H1 (cell line): ENCODE data around the gene RHO. TPM values are rescaled to one million over a fixed set of nuclear protein-coding genes. Genes with fewer than 3 reads are reported as not detected.
A peak's percentile ranks its signal among the peaks of the same experiment; 100 is the strongest.

Source experiments
- CTCF ChIA-PET: fragments of 300-600 bp; sonication (Branson Sonifier 250); formaldehyde crosslinking; loops from one replicate; lab custom pipeline; 2021; ENCODE audit not compliant: partially characterized antibody; lab: Charles Lee
- POLR2A ChIA-PET: fragments of 300-600 bp; sonication (Branson Sonifier 250); formaldehyde crosslinking; loops from one replicate; lab custom pipeline; 2021; ENCODE audit warnings: inconsistent platforms; ENCODE audit not compliant: partially characterized antibody; lab: Charles Lee
- DNase-seq, 2 experiments: peaks; one replicate each; pipeline versions ENCODE4 v3.0.0 to v3.0.0-alpha.2; 2010 to 2022; ENCODE audit warnings: low spot score in 2 of 2, low read depth in 1 of 2, mixed read lengths in 1 of 2
- FAIRE-seq: peaks from 2 replicates; lab custom pipeline; 2011; peaks lifted over from hg19 to GRCh38; lab: Jason Lieb, UNC
- H2AFZ ChIP-seq: 2 replicates; pipeline ENCODE4 v1.8.1; 2012; ENCODE audit warnings: low read length, inconsistent platforms
- H2AK5ac ChIP-seq: 2 replicates; pipeline ENCODE4 v1.6.1; 2013; ENCODE audit warnings: low read depth, low read length
- H2BK120ac ChIP-seq: replicated peaks from 2 replicates; pipeline ENCODE3; 2013; ENCODE audit warnings: low read depth, low read length, inconsistent platforms
- H2BK12ac ChIP-seq: 2 replicates; pipeline ENCODE4 v1.6.1; 2013; ENCODE audit warnings: low read depth, low read length
- H2BK15ac ChIP-seq: 2 replicates; pipeline ENCODE4 v1.6.1; 2013; ENCODE audit warnings: low read length
- H2BK20ac ChIP-seq: 2 replicates; pipeline ENCODE4 v1.6.1; 2013; ENCODE audit warnings: low read length
- H2BK5ac ChIP-seq: 2 replicates; pipeline ENCODE4 v1.6.1; 2013; ENCODE audit warnings: low read depth, low read length
- H3K14ac ChIP-seq: 2 replicates; pipeline ENCODE4 v1.6.1; 2013; ENCODE audit warnings: inconsistent platforms; ENCODE audit not compliant: insufficient read length
- H3K18ac ChIP-seq: 2 replicates; pipeline ENCODE4 v1.6.1; 2013; ENCODE audit warnings: low read length; ENCODE audit errors: extremely low read depth
- H3K23ac ChIP-seq: 2 replicates; pipeline ENCODE4 v1.6.1; 2013; ENCODE audit warnings: inconsistent platforms; ENCODE audit not compliant: insufficient read length
- H3K23me2 ChIP-seq: 2 replicates; pipeline ENCODE4 v1.6.1; 2013; ENCODE audit warnings: low read depth, low read length
- H3K27ac ChIP-seq: 2 replicates; pipeline ENCODE4 v1.6.1; 2011; ENCODE audit warnings: low read depth, low read length, inconsistent platforms
- H3K27me3 ChIP-seq, 4 experiments: replicated peaks in 1 of 4; 1 replicate in 1 of 4; 2 replicates in 3 of 4; pipeline versions ENCODE4 v1.6.1 to v1.8.1; 2011 to 2013; ENCODE audit warnings: low read length in 3 of 4, mild to moderate bottlenecking in 3 of 4, inconsistent platforms in 2 of 4, mixed read lengths in 2 of 4, moderate library complexity in 1 of 4; ENCODE audit not compliant: control insufficient read depth in 3 of 4, insufficient read depth in 3 of 4; ENCODE audit errors: extremely low read depth in 1 of 4
- H3K36me3 ChIP-seq, 4 experiments: 2 replicates each; pipeline versions ENCODE4 v1.6.1 to v1.8.1; 2011 to 2013; ENCODE audit warnings: mild to moderate bottlenecking in 4 of 4, low read length in 3 of 4, moderate library complexity in 2 of 4, control low read depth in 1 of 4, inconsistent platforms in 1 of 4; ENCODE audit not compliant: insufficient read depth in 4 of 4, control insufficient read depth in 2 of 4
- H3K4ac ChIP-seq: replicated peaks from 2 replicates; pipeline ENCODE3; 2013; ENCODE audit warnings: low read length, low read depth, mixed read lengths, inconsistent platforms; ENCODE audit not compliant: insufficient read length
- H3K4me1 ChIP-seq, 4 experiments: replicated peaks in 1 of 4; 1 replicate in 1 of 4; 2 replicates in 3 of 4; pipeline versions ENCODE4 v1.6.1 to v1.8.1; 2011 to 2013; ENCODE audit warnings: low read length in 3 of 4, inconsistent platforms in 2 of 4, mixed read lengths in 1 of 4; ENCODE audit not compliant: insufficient read depth in 4 of 4, control insufficient read depth in 3 of 4
- H3K4me2 ChIP-seq, 2 experiments: 2 replicates each; pipeline versions ENCODE4 v1.6.1 to v1.8.1; 2011 to 2013; ENCODE audit warnings: low read depth in 2 of 2, low read length in 2 of 2, control low read depth in 1 of 2, inconsistent platforms in 1 of 2, mild to moderate bottlenecking in 1 of 2; ENCODE audit not compliant: insufficient read depth in 1 of 2
- H3K4me3 ChIP-seq, 4 experiments: fragments of 200-600, 300-600 bp in 1 of 4; sonication (generic), shearing (Covaris generic), sonication (Bioruptor Twin) in 1 of 4; 2 replicates each; pipeline versions ENCODE4 v1.5.1 to v1.8.1; 2011 to 2016; ENCODE audit warnings: low read length in 4 of 4, low read depth in 3 of 4, control low read depth in 2 of 4, inconsistent platforms in 2 of 4, mild to moderate bottlenecking in 2 of 4, mixed read lengths in 1 of 4, moderate library complexity in 1 of 4; ENCODE audit not compliant: insufficient read depth in 2 of 4; ENCODE audit errors: extremely low read depth in 1 of 4
- H3K56ac ChIP-seq: replicated peaks from 2 replicates; pipeline ENCODE3; 2013; ENCODE audit warnings: low read depth, mild to moderate bottlenecking, mixed read lengths, low read length, inconsistent platforms; ENCODE audit not compliant: insufficient read length
- H3K79me1 ChIP-seq: 2 replicates; pipeline ENCODE4 v1.6.1; 2013; ENCODE audit warnings: low read depth, low read length, control low read depth
- H3K79me2 ChIP-seq, 2 experiments: 2 replicates each; pipeline versions ENCODE4 v1.6.1 to v1.8.1; 2012 to 2013; ENCODE audit warnings: low read length in 2 of 2, mild to moderate bottlenecking in 2 of 2, inconsistent platforms in 1 of 2; ENCODE audit not compliant: insufficient read depth in 2 of 2, control insufficient read depth in 1 of 2
- H3K9ac ChIP-seq, 4 experiments: replicated peaks in 1 of 4; 1 replicate in 1 of 4; 2 replicates in 3 of 4; pipeline versions ENCODE4 v1.6.1 to v1.8.1; 2011 to 2013; ENCODE audit warnings: low read depth in 3 of 4, low read length in 3 of 4, control low read depth in 2 of 4, mild to moderate bottlenecking in 2 of 4, moderate library complexity in 2 of 4, inconsistent platforms in 1 of 4; ENCODE audit errors: extremely low read depth in 1 of 4
- H3K9me3 ChIP-seq, 2 experiments: 2 replicates each; pipeline versions ENCODE4 v1.6.1 to v1.8.1; 2012 to 2013; ENCODE audit warnings: mild to moderate bottlenecking in 2 of 2, moderate library complexity in 2 of 2, control low read depth in 1 of 2, inconsistent platforms in 1 of 2, low read depth in 1 of 2, low read length in 1 of 2, mixed read lengths in 1 of 2; ENCODE audit not compliant: insufficient read depth in 2 of 2
- H4K20me1 ChIP-seq, 2 experiments: replicated peaks in 1 of 2; 2 replicates each; pipeline versions ENCODE3 to v1.8.1; 2011 to 2013; ENCODE audit warnings: inconsistent platforms in 2 of 2, low read length in 2 of 2, mild to moderate bottlenecking in 1 of 2; ENCODE audit not compliant: insufficient read depth in 2 of 2, control insufficient read depth in 1 of 2
- H4K5ac ChIP-seq: 2 replicates; pipeline ENCODE4 v1.6.1; 2013; ENCODE audit warnings: low read length, low read depth, mixed read lengths, inconsistent platforms; ENCODE audit not compliant: insufficient read length
- H4K8ac ChIP-seq: 2 replicates; pipeline ENCODE4 v1.8.0; 2013; ENCODE audit warnings: mild to moderate bottlenecking, moderate library complexity, low read length, inconsistent platforms; ENCODE audit not compliant: insufficient read depth; ENCODE audit errors: extremely low read depth
- H4K91ac ChIP-seq: replicated peaks from 2 replicates; pipeline ENCODE3; 2013; ENCODE audit warnings: low read length, mixed read lengths, inconsistent platforms; ENCODE audit not compliant: insufficient read length
- BCL11A ChIP-seq, 2 experiments: IDR thresholded peaks; one replicate each; pipeline ENCODE4 v1.6.1; 2011; ENCODE audit warnings: low read depth in 2 of 2, low read length in 2 of 2, mild to moderate bottlenecking in 2 of 2
- CEBPB ChIP-seq: IDR thresholded peaks from 2 replicates; pipeline ENCODE4 v1.6.1; 2012; ENCODE audit warnings: low read depth, low read length
- GABPA ChIP-seq: IDR thresholded peaks from 2 replicates; pipeline ENCODE4 v1.6.1; 2011; ENCODE audit warnings: mild to moderate bottlenecking, low read length, moderate library complexity, borderline replicate concordance; ENCODE audit not compliant: insufficient read depth
- JUND ChIP-seq: IDR thresholded peaks from 2 replicates; pipeline ENCODE4 v1.6.1; 2011; ENCODE audit warnings: mild to moderate bottlenecking, improper control_type of control experiment, low read length
- KDM4A ChIP-seq: IDR thresholded peaks from one replicate; pipeline ENCODE4 v1.7.1; 2012; ENCODE audit warnings: low read depth, mild to moderate bottlenecking, moderate library complexity, low read length, inconsistent platforms; ENCODE audit not compliant: severe bottlenecking
- RAD21 ChIP-seq, 2 experiments: IDR thresholded peaks in 1 of 2; conservative IDR thresholded peaks in 1 of 2; 2 replicates each; pipeline ENCODE4 v1.6.1; 2011; ENCODE audit warnings: low read depth in 2 of 2, low read length in 2 of 2, improper control_type of control experiment in 1 of 2, inconsistent platforms in 1 of 2, mild to moderate bottlenecking in 1 of 2, moderate library complexity in 1 of 2
- SRF ChIP-seq: IDR thresholded peaks from 2 replicates; pipeline ENCODE4 v1.6.1; 2011; ENCODE audit warnings: mild to moderate bottlenecking, low read depth, low read length, moderate library complexity
- TAF1 ChIP-seq: IDR thresholded peaks from 2 replicates; pipeline ENCODE4 v1.6.1; 2011; ENCODE audit warnings: mild to moderate bottlenecking, low read depth, low read length
- WGBS, 2 experiments: shearing (Covaris generic) in 1 of 2; methylation state at CpG; one replicate each; pipeline versions ENCODE4 v1.1.6 to v1.1.7; 2013 to 2015; ENCODE audit warnings: low lambda C conversion rate in 2 of 2, mixed read lengths in 2 of 2, inconsistent platforms in 1 of 2, low coverage in 1 of 2, missing lambda C conversion rate in 1 of 2; ENCODE audit not compliant: insufficient replicate concordance in 2 of 2, insufficient coverage in 1 of 2, insufficient read length in 1 of 2; ENCODE audit errors: extremely low coverage in 1 of 2, missing lambda C conversion rate in 1 of 2; 5-methylcytosine and 5-hydroxymethylcytosine counted together
- polyA plus RNA-seq, 7 experiments: library from polyadenylated mRNA; depleted of rRNA in 3 of 7; stranded (reverse) in 5 of 7; unstranded in 2 of 7; fragments of >200 nt in 5 of 7; fragments of 200-250 nt in 2 of 7; gene quantifications; 1 replicate in 5 of 7; 2 replicates in 1 of 7; 4 replicates in 1 of 7; pipeline versions ENCODE4 v1.2.1 to v1.2.3, GENCODE V29; 2011 to 2013; ENCODE audit warnings: missing spikeins in 2 of 7, mixed read lengths in 2 of 7
- total RNA-seq: library from RNA; stranded (reverse); fragmentation: NEBNext Ultra II Directional; extraction: Animal tissue kit (Norgen Biotek cat#: 25700); gene quantifications from 2 replicates; pipeline ENCODE4 v1.2.1, GENCODE V29; 2021
- TF ChIP-seq, protein P1 (sequence below): IDR thresholded peaks from 2 replicates; pipeline ENCODE4 v1.6.1; 2011; ENCODE audit warnings: low read length, improper control_type of control experiment
- TF ChIP-seq, protein P2 (sequence below), 3 experiments: IDR thresholded peaks; 1 replicate in 2 of 3; 2 replicates in 1 of 3; pipeline versions ENCODE4 v1.5.1 to v1.6.1; 2011; ENCODE audit warnings: low read length in 3 of 3, mild to moderate bottlenecking in 3 of 3, inconsistent platforms in 2 of 3, low read depth in 1 of 3, moderate library complexity in 1 of 3; ENCODE audit not compliant: insufficient read depth in 1 of 3; ENCODE audit errors: control extremely low read depth in 1 of 3

Gene RHO
- total and polyA plus RNA-seq, 2 of the 8 experiments (the other 6 are each of a cell fraction or from before 2014, with no cell fraction given): not detected

DNA sequence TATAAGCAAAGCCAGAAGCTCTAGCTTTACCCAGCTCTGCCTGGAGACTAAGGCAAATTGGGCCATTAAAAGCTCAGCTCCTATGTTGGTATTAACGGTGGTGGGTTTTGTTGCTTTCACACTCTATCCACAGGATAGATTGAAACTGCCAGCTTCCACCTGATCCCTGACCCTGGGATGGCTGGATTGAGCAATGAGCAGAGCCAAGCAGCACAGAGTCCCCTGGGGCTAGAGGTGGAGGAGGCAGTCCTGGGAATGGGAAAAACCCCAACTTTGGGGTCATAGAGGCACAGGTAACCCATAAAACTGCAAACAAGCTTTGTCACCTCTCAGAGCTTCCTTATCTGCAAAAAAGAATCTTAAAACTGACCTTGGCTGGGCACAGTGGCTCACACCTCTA, 6.6 kb downstream of the RHO start:
- Histone ChIP-seq H2AK5ac (no peak overlapping the region), H3K27me3 (no peaks in the 10 kb centered on the region), H2AFZ (no peak overlapping the region), H4K5ac (no peak overlapping the region), H3K27ac (no peak overlapping the region), H3K4me3 (no peak overlapping the region), H2BK5ac (no peak overlapping the region), H3K36me3 (no peaks in the 10 kb centered on the region), H3K14ac (no peak overlapping the region), H2BK12ac (no peak overlapping the region), H3K9me3 (no peaks in the 10 kb centered on the region), H3K56ac (no peak overlapping the region), H2BK120ac (peak overlapping the region; percentile 6), H3K18ac (no peak overlapping the region)
- CTCF ChIA-PET: interaction anchor here (0.6 to 1.8 kb wide), 8 partner anchors 9 to 191 kb away, joined by 3 to 7 read pairs (median 4); no protein-coding TSS in a partner anchor
- FAIRE-seq: no peak
- WGBS, 2 experiments: 86% methylated on average over 1 of the region's 1 CpG; no CpG with 5 or more reads in 1 of the 2 experiments
- no peak for DNase-seq
- no peak for TF ChIP-seq RAD21 (IDR thresholded peaks at IDR 0.05 in 1 of 2, conservative IDR thresholded peaks at IDR 0.05 in 1 of 2; ENCODE audit: low read depth in 2 of 2, low read length in 2 of 2)
- no peak for TF ChIP-seq JUND
- TF ChIP-seq CEBPB: no peak
- TF ChIP-seq, protein P1, sequence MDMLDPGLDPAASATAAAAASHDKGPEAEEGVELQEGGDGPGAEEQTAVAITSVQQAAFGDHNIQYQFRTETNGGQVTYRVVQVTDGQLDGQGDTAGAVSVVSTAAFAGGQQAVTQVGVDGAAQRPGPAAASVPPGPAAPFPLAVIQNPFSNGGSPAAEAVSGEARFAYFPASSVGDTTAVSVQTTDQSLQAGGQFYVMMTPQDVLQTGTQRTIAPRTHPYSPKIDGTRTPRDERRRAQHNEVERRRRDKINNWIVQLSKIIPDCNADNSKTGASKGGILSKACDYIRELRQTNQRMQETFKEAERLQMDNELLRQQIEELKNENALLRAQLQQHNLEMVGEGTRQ: no peak
- TF ChIP-seq BCL11A (IDR thresholded peaks at IDR 0.05; ENCODE audit: low read depth in 2 of 2, low read length in 2 of 2): no peak
- TF ChIP-seq KDM4A: no peak
- no peak for TF ChIP-seq TAF1
- no peak for TF ChIP-seq GABPA
- TF ChIP-seq, protein P2, sequence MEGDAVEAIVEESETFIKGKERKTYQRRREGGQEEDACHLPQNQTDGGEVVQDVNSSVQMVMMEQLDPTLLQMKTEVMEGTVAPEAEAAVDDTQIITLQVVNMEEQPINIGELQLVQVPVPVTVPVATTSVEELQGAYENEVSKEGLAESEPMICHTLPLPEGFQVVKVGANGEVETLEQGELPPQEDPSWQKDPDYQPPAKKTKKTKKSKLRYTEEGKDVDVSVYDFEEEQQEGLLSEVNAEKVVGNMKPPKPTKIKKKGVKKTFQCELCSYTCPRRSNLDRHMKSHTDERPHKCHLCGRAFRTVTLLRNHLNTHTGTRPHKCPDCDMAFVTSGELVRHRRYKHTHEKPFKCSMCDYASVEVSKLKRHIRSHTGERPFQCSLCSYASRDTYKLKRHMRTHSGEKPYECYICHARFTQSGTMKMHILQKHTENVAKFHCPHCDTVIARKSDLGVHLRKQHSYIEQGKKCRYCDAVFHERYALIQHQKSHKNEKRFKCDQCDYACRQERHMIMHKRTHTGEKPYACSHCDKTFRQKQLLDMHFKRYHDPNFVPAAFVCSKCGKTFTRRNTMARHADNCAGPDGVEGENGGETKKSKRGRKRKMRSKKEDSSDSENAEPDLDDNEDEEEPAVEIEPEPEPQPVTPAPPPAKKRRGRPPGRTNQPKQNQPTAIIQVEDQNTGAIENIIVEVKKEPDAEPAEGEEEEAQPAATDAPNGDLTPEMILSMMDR (IDR thresholded peaks at IDR 0.05; ENCODE audit: control extremely low read depth in 1 of 3, insufficient read depth in 1 of 3, low read depth in 1 of 3, low read length in 3 of 3): no peak
- TF ChIP-seq SRF: no peak
- TF ChIP-seq, all 59 proteins: peak for 0
- Histone ChIP-seq H4K91ac (no peak overlapping the region), H3K79me2 (no peaks in the 10 kb centered on the region), H2BK15ac (0 out of 2 replicates have a peak overlapping the region, but pooled peaks have one; percentile 31), H3K79me1 (no peaks in the 10 kb centered on the region), H4K8ac (no peak overlapping the region), H4K20me1 (no peaks in the 10 kb centered on the region), H3K23ac (no peak overlapping the region), H2BK20ac (no peak overlapping the region), H3K23me2 (peaks cover 2% of the 10 kb centered on the region; the same call in 1 of the 2 replicates), H3K4me1 (peaks cover 7 to 15% (median 11%) of the 10 kb centered on the region in 4 experiments), H3K9ac (no peak overlapping the region), H3K4me2 (no peak overlapping the region), H3K4ac (no peak overlapping the region)
- POLR2A ChIA-PET: interaction anchor here (0.7 to 1.9 kb wide), 2 partner anchors 13 to 50 kb away, joined by 3 to 7 read pairs; no protein-coding TSS in a partner anchor
